Psoas muscle (tissue), 8 donors: ENCODE measurements around the gene KCNN3. TPM values are rescaled to one million over a fixed set of nuclear protein-coding genes. Genes with fewer than 3 reads are reported as not detected.

Experiments used
- ATAC-seq, 4 donors: fragments of 200-7000 bp; cut with Tn5 transposase; one replicate each; pipeline ENCODE4 v1.9.1; 2020; ENCODE audit warnings: moderate library complexity in 3 of 4, mild to moderate bottlenecking in 2 of 4
- DNase-seq, 2 donors: peaks; one replicate each; pipeline ENCODE4 v3.0.0-alpha.2; 2020
- H3K27ac ChIP-seq: fragments of 200-600 bp; one replicate; pipeline ENCODE4 v1.8.0; 2022
- H3K27me3 ChIP-seq, 3 donors: fragments of 200-600 bp in 1 of 3; one replicate each; pipeline versions ENCODE4 v1.6.1 to v1.8.0; 2013 to 2022; ENCODE audit warnings: low read length in 2 of 3, mild to moderate bottlenecking in 2 of 3, moderate library complexity in 1 of 3; ENCODE audit not compliant: insufficient read depth in 3 of 3
- H3K36me3 ChIP-seq, 2 donors: fragments of 200-600 bp in 1 of 2; one replicate each; pipeline versions ENCODE4 v1.6.1 to v1.8.0; 2013 to 2022; ENCODE audit warnings: low read depth in 1 of 2, mild to moderate bottlenecking in 1 of 2, moderate library complexity in 1 of 2; ENCODE audit not compliant: insufficient read depth in 1 of 2
- H3K4me1 ChIP-seq: fragments of 200-600 bp; one replicate; pipeline ENCODE4 v1.8.0; 2022
- H3K4me3 ChIP-seq: fragments of 200-600 bp; one replicate; pipeline ENCODE4 v1.8.0; 2022; ENCODE audit warnings: mild to moderate bottlenecking
- H3K9me3 ChIP-seq: fragments of 200-600 bp; one replicate; pipeline ENCODE4 v1.8.0; 2022
- WGBS, 3 donors: extraction: QIAGEN DNeasy Blood & Tissue Kit; methylation state at CpG; one replicate each; pipeline versions ENCODE4 v1.1.6 to v1.1.7; 2013; 5-methylcytosine and 5-hydroxymethylcytosine counted together
- intact Hi-C, 2 donors: fragments of 100-400 bp; cut with DNase I; formaldehyde crosslinking; loops; one replicate each; pipeline versions ENCODE4 v1.11.0 to v1.14.2; 2022
- polyA plus RNA-seq, 3 donors: library from polyadenylated mRNA; stranded (reverse); fragments of 200-250 nt; gene quantifications; one replicate each; pipeline ENCODE4 v1.2.3, GENCODE V29; 2013
- total RNA-seq, 4 donors: library from RNA; stranded (reverse); fragmentation: NEBNext Ultra II Directional in 2 of 4; extraction: Animal tissue kit (Norgen Biotek cat#: 25700) in 2 of 4; gene quantifications; one replicate each; pipeline versions ENCODE4 v1.2.1 to v1.2.4, GENCODE V29; 2021 to 2023
- TF ChIP-seq, protein P1 (sequence below): fragments of 200-600 bp; IDR thresholded peaks from one replicate; pipeline ENCODE4 v1.8.0; 2022; ENCODE audit warnings: antibody characterized with exemption
- donor health status: healthy with polysubstance abuse.
- donor health status: DM: no; HTN: no; CAD: no; lungs with moderate emphysema.
- donor health status: Bipolar disorder and iron deficiency.
- donor health status: healthy.
- donor health status: DM: yes; HTN: yes; CAD: no.
- donor health status: DM: no; HTN: no; CAD: no.
- donor health status: DM: no; HTN: no; CAD: no.
- donor health status: DM: yes; HTN: yes; CAD: no.

KCNN3 gene
- total and polyA plus RNA-seq, 7 donors, result 2.5 to 60.9 (median 11.8) TPM

DNA sequence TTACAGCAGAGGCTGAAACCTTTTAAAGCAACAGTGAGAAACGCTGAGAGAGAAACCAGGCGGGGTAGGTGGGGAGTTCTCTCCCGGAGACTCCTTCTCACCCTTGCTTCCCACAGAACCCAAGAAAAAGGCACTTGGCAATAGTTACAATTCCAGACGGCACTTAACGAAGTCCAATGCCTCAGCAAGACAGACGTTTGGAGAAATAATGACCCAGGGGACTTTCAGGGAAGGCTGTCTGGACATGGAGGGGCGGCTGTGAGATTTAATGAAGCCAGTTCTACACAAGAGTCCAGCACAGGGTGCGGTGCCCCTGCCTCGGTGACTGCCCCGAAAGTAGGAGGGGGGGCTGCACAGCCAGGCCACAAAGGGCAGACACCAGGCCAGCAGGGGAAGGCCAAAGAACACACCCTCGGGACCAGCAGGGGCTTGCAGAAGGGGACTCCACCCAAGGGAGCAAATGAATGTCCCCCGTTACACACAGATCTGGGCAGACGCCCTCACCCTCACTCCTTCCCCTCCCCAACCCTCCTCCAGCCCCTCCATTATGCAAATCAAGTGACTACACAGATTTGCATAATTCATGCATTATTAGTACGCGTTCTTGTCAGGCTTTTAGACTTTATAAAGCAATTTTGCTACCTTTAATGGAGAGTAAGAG is 26.3 kb downstream of the KCNN3 start:
- no peaks in the 10 kb centered on the region for H3K36me3 ChIP-seq
- no peak overlapping the region for H3K4me3 ChIP-seq
- TF ChIP-seq, protein P1, sequence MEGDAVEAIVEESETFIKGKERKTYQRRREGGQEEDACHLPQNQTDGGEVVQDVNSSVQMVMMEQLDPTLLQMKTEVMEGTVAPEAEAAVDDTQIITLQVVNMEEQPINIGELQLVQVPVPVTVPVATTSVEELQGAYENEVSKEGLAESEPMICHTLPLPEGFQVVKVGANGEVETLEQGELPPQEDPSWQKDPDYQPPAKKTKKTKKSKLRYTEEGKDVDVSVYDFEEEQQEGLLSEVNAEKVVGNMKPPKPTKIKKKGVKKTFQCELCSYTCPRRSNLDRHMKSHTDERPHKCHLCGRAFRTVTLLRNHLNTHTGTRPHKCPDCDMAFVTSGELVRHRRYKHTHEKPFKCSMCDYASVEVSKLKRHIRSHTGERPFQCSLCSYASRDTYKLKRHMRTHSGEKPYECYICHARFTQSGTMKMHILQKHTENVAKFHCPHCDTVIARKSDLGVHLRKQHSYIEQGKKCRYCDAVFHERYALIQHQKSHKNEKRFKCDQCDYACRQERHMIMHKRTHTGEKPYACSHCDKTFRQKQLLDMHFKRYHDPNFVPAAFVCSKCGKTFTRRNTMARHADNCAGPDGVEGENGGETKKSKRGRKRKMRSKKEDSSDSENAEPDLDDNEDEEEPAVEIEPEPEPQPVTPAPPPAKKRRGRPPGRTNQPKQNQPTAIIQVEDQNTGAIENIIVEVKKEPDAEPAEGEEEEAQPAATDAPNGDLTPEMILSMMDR, result no peak
- DNase-seq (no peak), ATAC-seq (no peak)
- no peaks in the 10 kb centered on the region for H3K9me3 ChIP-seq
- H3K4me1 ChIP-seq, result peaks cover 78% of the 10 kb centered on the region
- WGBS, 3 donors, result 73 to 79% (median 75%) methylated on average over 15 of the region's 15 CpGs
- intact Hi-C loops, result no loop called here
- no peaks in the 10 kb centered on the region for H3K27me3 ChIP-seq
- H3K27ac ChIP-seq, result peak overlapping the region; percentile 96

- no peak for ATAC-seq
Observed at GRCh38 chr1:154842635-154843034, 27.4 kb downstream of the KCNN3 start.

DNA sequence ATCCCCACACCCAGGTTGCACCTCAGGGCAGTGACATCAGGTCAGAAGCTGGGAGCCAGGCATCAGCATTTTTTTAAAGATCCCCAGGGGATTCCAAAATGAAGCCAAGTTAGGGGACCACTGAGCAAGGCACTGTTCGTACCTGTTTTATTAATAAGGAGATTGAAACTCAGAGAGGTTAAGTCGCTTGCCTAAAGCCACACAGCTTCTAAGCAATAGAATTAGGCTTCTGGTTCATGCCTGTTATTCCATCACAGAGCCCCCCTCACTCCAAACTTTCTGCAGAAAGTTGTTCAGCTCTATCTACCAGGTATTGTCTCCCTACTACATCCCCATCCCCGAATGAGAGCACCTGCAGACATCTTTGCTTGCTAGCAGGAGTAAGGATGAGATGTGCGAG is 28.7 kb downstream of the KCNN3 start:
- H3K4me1 ChIP-seq, result peaks cover 80% of the 10 kb centered on the region

More at GRCh38 chr1:154842635-154843034, 27.4 kb downstream of the KCNN3 start:
- TF ChIP-seq, protein P1, result no peak
- intact Hi-C loops, result no loop called here
- H3K27me3 ChIP-seq, result no peaks in the 10 kb centered on the region
- H3K27ac ChIP-seq, result no peak overlapping the region
- H3K4me1 ChIP-seq, result peaks cover 80% of the 10 kb centered on the region
- DNase-seq, result no peak
- H3K9me3 ChIP-seq, result no peaks in the 10 kb centered on the region
- no peak overlapping the region for H3K4me3 ChIP-seq
- no peaks in the 10 kb centered on the region for H3K36me3 ChIP-seq
- 89 to 94% (median 92%) methylated on average over 7 of the region's 8 CpGs for WGBS, 3 donors

GRCh38 chr1:154840269-154841176 is 29.6 kb downstream of the KCNN3 start:
- Histone ChIP-seq H3K4me3 (peak overlapping the region; percentile 16), H3K9me3 (no peaks in the 10 kb centered on the region), H3K36me3 (no peaks in the 10 kb centered on the region), H3K27ac (peak overlapping the region; percentile 80), H3K27me3 (no peaks in the 10 kb centered on the region), H3K4me1 (peaks cover 72% of the 10 kb centered on the region)
- intact Hi-C loops, result no loop called here
- ATAC-seq (peak in 1 of 4 donors; percentile 26), DNase-seq (no peak)
- TF ChIP-seq, protein P1, result no peak
- 57 to 71% (median 61%) methylated on average over 19 of the region's 19 CpGs for WGBS, 3 donors

More for the DNA sequence above, 28.7 kb downstream of the KCNN3 start:
- Histone ChIP-seq H3K27ac (peak overlapping the region; percentile 80), H3K27me3 (no peaks in the 10 kb centered on the region), H3K9me3 (no peaks in the 10 kb centered on the region), H3K4me3 (no peak overlapping the region), H3K36me3 (no peaks in the 10 kb centered on the region)
- DNase-seq, result no peak
- WGBS, 3 donors, result 69 to 81% (median 78%) methylated on average over 4 of the region's 4 CpGs
- ATAC-seq, result no peak
- intact Hi-C loops, result no loop called here
- TF ChIP-seq, protein P1, result no peak
